Osteocyte (in vitro differentiated cells): ENCODE results near the gene CCL18. TPM values are rescaled to one million over a fixed set of nuclear protein-coding genes. Genes with fewer than 3 reads are reported as not detected.
"Not testable (repeated sequence)": the region's sequence is repeated elsewhere in the genome, so short reads cannot be mapped to it uniquely, and the experiment has no call there.

ENCODE experiments used
- DNase-seq: peaks from one replicate; pipeline ENCODE4 v3.0.0; 2021; ENCODE audit warnings: mixed read lengths; ENCODE audit not compliant: unreplicated experiment; ENCODE audit errors: extremely low spot score
- H3K27ac Mint-ChIP-seq: one replicate; pipeline ENCODE4 v1.8.0; 2021; ENCODE audit warnings: mild to moderate bottlenecking, mixed read lengths; ENCODE audit not compliant: unreplicated experiment
- H3K27me3 Mint-ChIP-seq: one replicate; pipeline ENCODE4 v1.8.0; 2021; ENCODE audit warnings: mixed read lengths; ENCODE audit not compliant: unreplicated experiment
- H3K36me3 Mint-ChIP-seq: one replicate; pipeline ENCODE4 v1.8.0; 2021; ENCODE audit warnings: mixed read lengths; ENCODE audit not compliant: unreplicated experiment
- H3K4me1 Mint-ChIP-seq: one replicate; pipeline ENCODE4 v1.8.0; 2021; ENCODE audit warnings: mixed read lengths; ENCODE audit not compliant: unreplicated experiment
- H3K4me3 Mint-ChIP-seq: one replicate; pipeline ENCODE4 v1.8.0; 2021; ENCODE audit warnings: mild to moderate bottlenecking, moderate library complexity, mixed read lengths; ENCODE audit not compliant: unreplicated experiment
- H3K9me3 Mint-ChIP-seq: one replicate; pipeline ENCODE4 v1.8.0; 2021; ENCODE audit warnings: mixed read lengths; ENCODE audit not compliant: unreplicated experiment
- CTCF ChIP-seq: fragments of 200-600 bp; sonication (generic); IDR thresholded peaks from 2 replicates; pipeline ENCODE4 v1.5.0; 2021; ENCODE audit warnings: antibody characterized with exemption, mild to moderate bottlenecking, moderate library complexity
- long read RNA-seq: library from polyadenylated mRNA; unstranded; transcript quantifications from one replicate; pipeline ENCODE4 v2.0.0, GENCODE V29; 2021
- total RNA-seq: library from RNA; stranded (reverse); gene quantifications from 2 replicates; pipeline ENCODE4 v1.2.1, GENCODE V29; 2021

CCL18 gene
- total RNA-seq = not detected in 2 replicates
- long read RNA-seq = 0 reads

GRCh38 chr17:36063786-36064541 lies at the start of gene CCL18:
TSS of gene CCL18 (plus strand) at chr17:36064272. CDS start at chr17:36064343, 71 bp downstream.
- no peaks in the 10 kb centered on the region for H3K4me1 Mint-ChIP-seq
- peaks cover 5% of the 10 kb centered on the region for H3K27me3 Mint-ChIP-seq
- no peak within 1 kb of the TSS for H3K4me3 Mint-ChIP-seq
- no peak within 1 kb of the TSS for H3K27ac Mint-ChIP-seq
- TF ChIP-seq CTCF = no peak
- no peak for DNase-seq
- no peaks in the 10 kb centered on the region for H3K9me3 Mint-ChIP-seq
- no peaks in the 10 kb centered on the region for H3K36me3 Mint-ChIP-seq

GRCh38 chr17:36014946-36015345 lies 49.1 kb upstream of the CCL18 start:
- TF ChIP-seq CTCF = no peak
- DNase-seq = no peak
- Mint-ChIP-seq H3K27ac (no peak overlapping the region), H3K9me3 (peaks cover 4% of the 10 kb centered on the region), H3K4me3 (no peak overlapping the region), H3K36me3 (no peaks in the 10 kb centered on the region), H3K4me1 (no peaks in the 10 kb centered on the region), H3K27me3 (peaks cover 7% of the 10 kb centered on the region)

GRCh38 chr17:36015895-36016294 lies 48.2 kb upstream of the CCL18 start:
- not testable (repeated sequence) for H3K27ac Mint-ChIP-seq, H3K4me3 Mint-ChIP-seq
- H3K27me3 Mint-ChIP-seq = peaks cover 17% of the 10 kb centered on the region

GRCh38 chr17:36016555-36016954 lies 47.5 kb upstream of the CCL18 start:
- DNase-seq = no peak
- Mint-ChIP-seq H3K9me3 (peaks cover 4% of the 10 kb centered on the region), H3K4me1 (no peaks in the 10 kb centered on the region), H3K36me3 (no peaks in the 10 kb centered on the region), H3K4me3 (no peak overlapping the region), H3K27ac (no peak overlapping the region), H3K27me3 (peaks cover 21% of the 10 kb centered on the region)
- TF ChIP-seq CTCF = no peak

More at GRCh38 chr17:36015895-36016294, 48.2 kb upstream of the CCL18 start:
- not testable (repeated sequence) for H3K4me1 Mint-ChIP-seq, H3K9me3 Mint-ChIP-seq, H3K36me3 Mint-ChIP-seq, DNase-seq

DNA sequence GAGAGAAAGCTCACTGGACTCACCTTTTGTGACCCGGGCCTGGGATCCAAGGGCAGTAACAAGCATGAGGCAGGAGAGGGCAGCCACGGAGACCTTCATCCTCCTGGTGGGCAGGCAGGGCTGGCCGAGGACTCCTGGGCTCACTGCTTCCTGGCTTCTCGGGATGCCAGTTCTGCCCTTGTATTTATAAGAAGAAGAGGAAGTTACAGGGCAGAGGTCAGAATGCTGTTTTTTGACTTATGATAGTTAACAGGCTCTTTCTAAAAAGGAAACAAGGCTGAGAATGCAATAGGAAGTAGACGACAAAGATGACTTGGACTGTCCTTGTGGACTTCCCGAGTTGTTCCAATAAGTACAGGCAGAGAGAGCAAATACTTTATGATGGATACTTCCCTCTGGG lies 46.3 kb upstream of the CCL18 start, which contains the start of gene CCL23:
Gene CCL23, minus strand, starts transcription at position 174 of the 400 bp plus-strand sequence. Its CDS starts 75 bp downstream, at position 99.
- H3K27me3 Mint-ChIP-seq = peaks cover 28% of the 10 kb centered on the region
- no peak for DNase-seq

More for the DNA sequence above, 46.3 kb upstream of the CCL18 start, which contains the start of gene CCL23:
- no peaks in the 10 kb centered on the region for H3K4me1 Mint-ChIP-seq
- H3K4me3 Mint-ChIP-seq = no peak within 1 kb of the TSS
- TF ChIP-seq CTCF = no peak
- H3K36me3 Mint-ChIP-seq = no peaks in the 10 kb centered on the region
- H3K9me3 Mint-ChIP-seq = no peaks in the 10 kb centered on the region
- H3K27ac Mint-ChIP-seq = no peak within 1 kb of the TSS
